Cardiac atrium fibroblast (primary cell): ENCODE results near the gene LCN10. TPM values are rescaled to one million over a fixed set of nuclear protein-coding genes. Genes with fewer than 3 reads are reported as not detected.

Experiments
- total RNA-seq: library from RNA; depleted of rRNA; stranded (reverse); fragments of >200 nt; gene quantifications from 2 replicates; pipeline ENCODE4 v1.2.3, GENCODE V29; 2015

Gene LCN10
- total RNA-seq: not detected in 2 replicates

GRCh38 chr9:136742591-136743391, at the start of gene LCN10:
TSS of gene LCN10 (minus strand) at chr9:136742940. CDS start at chr9:136742903, 37 bp downstream.

GRCh38 chr9:136790640-136791515, 48.1 kb upstream of the LCN10 start, which contains the start of gene TMEM141:
TSS of gene TMEM141 (plus strand) at chr9:136791344. CDS start at chr9:136791371, 27 bp downstream.

GRCh38 chr9:136764301-136764891, 21.7 kb upstream of the LCN10 start, which contains the start of gene LCN15:
TSS of gene LCN15 (minus strand) at chr9:136764518. CDS start at chr9:136764488, 30 bp downstream.

GRCh38 chr9:136748201-136748600, 5.5 kb upstream of the LCN10 start, which contains the start of gene LCN6:
TSS of gene LCN6 (minus strand) at chr9:136748525. CDS start at chr9:136748483, 42 bp downstream.

GRCh38 chr9:136711751-136712689, 30.7 kb downstream of the LCN10 start, which contains the start of gene DIPK1B:
TSS of gene DIPK1B (plus strand) at chr9:136712572. CDS start at chr9:136712666, 94 bp downstream.

Other genes with a start within 250 kb of the LCN10 start
- gene NOTCH1, start 196.9 kb downstream of the LCN10 start, total RNA-seq: 20.9 and 30.1 TPM in 2 replicates
- gene EGFL7, start 80.0 kb downstream of the LCN10 start, total RNA-seq: 189 and 232 TPM in 2 replicates
- 76.0 and 90.6 TPM in 2 replicates for gene AGPAT2, start 55.5 kb downstream of the LCN10 start, total RNA-seq
- 20.1 and 25.1 TPM in 2 replicates for gene DIPK1B, start 30.4 kb downstream of the LCN10 start, total RNA-seq
- gene LCN6, start 5.6 kb upstream of the LCN10 start, total RNA-seq: not detected in 2 replicates
- gene LCN8, start 15.3 kb upstream of the LCN10 start, total RNA-seq: not detected in 2 replicates
- gene LCN15, start 21.6 kb upstream of the LCN10 start, total RNA-seq: not detected in 2 replicates
- gene TMEM141, start 48.4 kb upstream of the LCN10 start, total RNA-seq: 104 and 151 TPM in 2 replicates
- 0.18 and 1.6 TPM in 2 replicates for gene CCDC183, start 53.4 kb upstream of the LCN10 start, total RNA-seq
- gene RABL6, start 65.0 kb upstream of the LCN10 start, total RNA-seq: 68.2 and 77.4 TPM in 2 replicates
- 1.5 and 2.7 TPM in 2 replicates for gene AJM1, start 99.5 kb upstream of the LCN10 start, total RNA-seq
- gene PHPT1, start 106.5 kb upstream of the LCN10 start, total RNA-seq: 118 and 128 TPM in 2 replicates
- 3.2 and 3.6 TPM in 2 replicates for gene MAMDC4, start 109.4 kb upstream of the LCN10 start, total RNA-seq
- 376 and 413 TPM in 2 replicates for gene EDF1, start 123.4 kb upstream of the LCN10 start, total RNA-seq
- gene TRAF2, start 143.6 kb upstream of the LCN10 start, total RNA-seq: 3.4 and 6.6 TPM in 2 replicates
- 121 and 137 TPM in 2 replicates for gene FBXW5, start 201.8 kb upstream of the LCN10 start, total RNA-seq
- gene C8G, start 202.3 kb upstream of the LCN10 start, total RNA-seq: not detected in 2 replicates
- not detected in 2 replicates for gene LCN12, start 209.3 kb upstream of the LCN10 start, total RNA-seq
- 4.5 and 15.2 TPM in 2 replicates for gene PTGDS, start 234.6 kb upstream of the LCN10 start, total RNA-seq
- not detected in 2 replicates for gene LCNL1, start 240.1 kb upstream of the LCN10 start, total RNA-seq
- gene PAXX, start 249.5 kb upstream of the LCN10 start, total RNA-seq: 17.7 and 29.2 TPM in 2 replicates